Immature natural killer cell (primary cell): ENCODE measurements around the gene RNF19B. TPM values are rescaled to one million over a fixed set of nuclear protein-coding genes. Genes with fewer than 3 reads are reported as not detected.

Experiments
- DNase-seq, 3 donors: peaks; one replicate each; pipeline ENCODE4 v3.0.0; 2022; ENCODE audit warnings: mixed read lengths in 1 of 3
- H3K27ac Mint-ChIP-seq, 6 donors: one replicate each; pipeline ENCODE4 v1.8.0; 2020; ENCODE audit warnings: mixed read lengths in 6 of 6, mild to moderate bottlenecking in 5 of 6, inconsistent platforms in 4 of 6, moderate library complexity in 3 of 6
- H3K27me3 Mint-ChIP-seq, 3 donors: one replicate each; pipeline ENCODE4 v1.8.0; 2020 to 2021; ENCODE audit warnings: low read depth in 3 of 3, mild to moderate bottlenecking in 3 of 3, mixed read lengths in 3 of 3, moderate library complexity in 3 of 3, inconsistent platforms in 1 of 3
- H3K36me3 Mint-ChIP-seq, 3 donors: one replicate each; pipeline ENCODE4 v1.8.0; 2020; ENCODE audit warnings: mixed read lengths in 3 of 3, inconsistent platforms in 2 of 3, mild to moderate bottlenecking in 2 of 3
- H3K4me1 Mint-ChIP-seq, 2 donors: one replicate each; pipeline ENCODE4 v1.8.0; 2020; ENCODE audit warnings: inconsistent platforms in 2 of 2, mild to moderate bottlenecking in 2 of 2, mixed read lengths in 2 of 2, moderate library complexity in 1 of 2
- H3K4me3 Mint-ChIP-seq, 5 donors: one replicate each; pipeline ENCODE4 v1.8.0; 2020; ENCODE audit warnings: mild to moderate bottlenecking in 5 of 5, mixed read lengths in 5 of 5, inconsistent platforms in 3 of 5, moderate library complexity in 3 of 5
- H3K9me3 Mint-ChIP-seq, 6 donors: one replicate each; pipeline ENCODE4 v1.8.0; 2020; ENCODE audit warnings: mild to moderate bottlenecking in 6 of 6, mixed read lengths in 6 of 6, inconsistent platforms in 4 of 6, moderate library complexity in 3 of 6
- polyA plus RNA-seq, 3 donors: library from polyadenylated mRNA; unstranded; fragments of 300-500 nt; fragmentation: Illumina TruSeq; gene quantifications; one replicate each; pipeline ENCODE4 v1.2.3, GENCODE V29; 2021

RNF19B gene
- polyA plus RNA-seq, 3 donors from 2014 or later: 1.0 to 3.2 (median 2.8) TPM

DNA sequence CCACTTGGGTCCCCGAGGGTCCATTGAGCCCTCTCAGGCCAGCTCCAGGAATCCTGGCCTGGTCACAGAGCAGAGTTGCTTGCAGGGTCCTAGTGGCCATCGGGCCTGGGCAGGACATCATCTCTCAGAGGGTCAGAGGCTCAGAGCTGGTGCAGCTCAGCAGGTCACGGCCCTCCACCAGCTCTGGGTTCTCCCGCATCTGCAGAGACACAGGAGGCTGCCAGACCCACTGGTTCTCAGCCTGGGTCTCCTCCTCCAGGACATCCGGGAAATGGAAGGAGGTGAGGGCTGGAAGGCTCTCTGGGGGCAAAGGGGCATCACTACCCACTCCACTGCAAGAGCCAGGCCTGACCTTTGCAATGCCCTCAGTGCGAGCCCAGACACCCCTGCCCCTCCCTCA, 69.9 kb downstream of the RNF19B start:
- peaks cover 12 to 24% (median 14%) of the 10 kb centered on the region in 3 donors for H3K27me3 Mint-ChIP-seq
- H3K4me3 Mint-ChIP-seq: no peak overlapping the region
- peaks cover 7 to 10% of the 10 kb centered on the region in 2 donors for H3K4me1 Mint-ChIP-seq
- no peaks in the 10 kb centered on the region for H3K36me3 Mint-ChIP-seq
- no peak for DNase-seq
- no peak overlapping the region for H3K27ac Mint-ChIP-seq
- H3K9me3 Mint-ChIP-seq: no peaks in the 10 kb centered on the region

DNA sequence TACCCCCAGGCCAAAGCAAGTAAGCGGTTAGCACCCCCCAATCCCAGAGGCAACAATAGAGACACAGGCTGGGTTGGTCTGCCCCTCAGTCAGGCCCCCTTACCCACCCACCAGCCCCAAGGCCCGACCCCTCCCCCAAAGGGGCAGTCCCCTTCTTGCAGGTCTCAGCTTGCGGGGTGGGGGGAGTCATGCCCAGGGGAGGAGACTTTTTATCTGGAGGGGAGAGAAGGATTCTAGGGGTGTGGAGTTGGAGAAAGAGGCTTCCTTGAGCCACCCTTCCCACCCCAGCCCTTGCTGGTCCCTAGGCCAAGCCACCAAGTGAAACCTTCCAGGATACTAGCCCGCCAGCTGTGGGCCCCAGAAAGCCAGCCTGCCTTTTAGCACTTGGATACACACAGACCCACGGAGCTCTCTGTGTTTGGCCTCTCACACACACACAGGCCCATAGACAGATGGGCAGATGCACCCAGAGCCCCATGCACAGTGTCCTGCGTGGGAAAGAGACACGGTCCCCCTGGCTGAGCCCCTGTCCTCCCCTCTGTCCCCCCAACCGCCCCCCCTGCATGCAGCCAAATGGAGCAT, 70.5 kb downstream of the RNF19B start:
- no peaks in the 10 kb centered on the region for H3K9me3 Mint-ChIP-seq
- no peak for DNase-seq
- H3K27ac Mint-ChIP-seq: no peak overlapping the region
- H3K36me3 Mint-ChIP-seq: no peaks in the 10 kb centered on the region
- peaks cover 12 to 29% (median 14%) of the 10 kb centered on the region in 3 donors for H3K27me3 Mint-ChIP-seq
- H3K4me3 Mint-ChIP-seq: peak overlapping the region in 3 of 5 donors; percentile 58 to 74 (median 63)
- H3K4me1 Mint-ChIP-seq: peaks cover 7 to 10% of the 10 kb centered on the region in 2 donors

DNA sequence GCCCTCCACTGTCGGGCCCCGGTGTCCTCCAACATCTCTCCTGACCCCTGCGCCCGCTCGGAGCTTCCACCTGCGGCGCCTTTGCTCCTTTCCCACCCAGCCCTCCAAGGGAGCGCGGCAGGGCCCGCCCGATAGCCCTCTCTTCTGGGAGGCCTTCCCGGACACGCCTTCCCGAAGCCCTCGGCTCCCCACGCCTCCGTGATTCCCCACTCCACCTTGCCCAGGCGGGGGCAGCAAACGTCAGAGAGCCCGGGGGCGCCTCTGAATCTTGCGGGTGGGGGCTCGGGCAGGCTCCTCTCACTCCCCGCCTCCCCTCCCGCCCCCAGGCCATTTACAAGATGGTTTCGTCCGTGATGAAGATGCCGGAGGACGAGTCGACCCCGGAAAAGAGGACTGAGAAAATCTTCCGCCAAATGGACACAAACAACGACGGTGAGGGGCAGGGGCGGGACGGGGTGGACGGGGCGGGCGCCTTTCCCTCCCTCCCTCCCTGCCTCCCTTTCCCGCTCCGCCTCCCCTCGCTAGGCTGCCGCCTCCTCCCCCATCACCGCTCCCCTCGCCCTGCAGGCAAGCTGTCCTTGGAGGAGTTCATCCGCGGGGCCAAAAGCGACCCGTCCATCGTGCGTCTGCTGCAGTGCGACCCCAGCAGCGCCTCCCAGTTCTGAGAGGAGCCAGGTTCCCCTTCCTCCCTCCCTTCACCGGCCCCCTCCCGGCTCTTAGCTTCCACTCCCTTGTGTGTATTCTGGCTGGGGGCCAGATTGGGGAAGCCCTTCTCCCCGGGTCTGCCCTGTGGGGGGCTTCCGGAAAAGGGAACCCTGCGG, 71.2 kb downstream of the RNF19B start:
- no peaks in the 10 kb centered on the region for H3K36me3 Mint-ChIP-seq
- no peak overlapping the region for H3K27ac Mint-ChIP-seq
- no peak for DNase-seq
- H3K4me3 Mint-ChIP-seq: peak overlapping the region; percentile 38 to 74 (median 58)
- no peaks in the 10 kb centered on the region for H3K9me3 Mint-ChIP-seq
- H3K4me1 Mint-ChIP-seq: peaks cover 7 to 10% of the 10 kb centered on the region in 2 donors
- peaks cover 12 to 29% (median 17%) of the 10 kb centered on the region in 3 donors for H3K27me3 Mint-ChIP-seq

DNA sequence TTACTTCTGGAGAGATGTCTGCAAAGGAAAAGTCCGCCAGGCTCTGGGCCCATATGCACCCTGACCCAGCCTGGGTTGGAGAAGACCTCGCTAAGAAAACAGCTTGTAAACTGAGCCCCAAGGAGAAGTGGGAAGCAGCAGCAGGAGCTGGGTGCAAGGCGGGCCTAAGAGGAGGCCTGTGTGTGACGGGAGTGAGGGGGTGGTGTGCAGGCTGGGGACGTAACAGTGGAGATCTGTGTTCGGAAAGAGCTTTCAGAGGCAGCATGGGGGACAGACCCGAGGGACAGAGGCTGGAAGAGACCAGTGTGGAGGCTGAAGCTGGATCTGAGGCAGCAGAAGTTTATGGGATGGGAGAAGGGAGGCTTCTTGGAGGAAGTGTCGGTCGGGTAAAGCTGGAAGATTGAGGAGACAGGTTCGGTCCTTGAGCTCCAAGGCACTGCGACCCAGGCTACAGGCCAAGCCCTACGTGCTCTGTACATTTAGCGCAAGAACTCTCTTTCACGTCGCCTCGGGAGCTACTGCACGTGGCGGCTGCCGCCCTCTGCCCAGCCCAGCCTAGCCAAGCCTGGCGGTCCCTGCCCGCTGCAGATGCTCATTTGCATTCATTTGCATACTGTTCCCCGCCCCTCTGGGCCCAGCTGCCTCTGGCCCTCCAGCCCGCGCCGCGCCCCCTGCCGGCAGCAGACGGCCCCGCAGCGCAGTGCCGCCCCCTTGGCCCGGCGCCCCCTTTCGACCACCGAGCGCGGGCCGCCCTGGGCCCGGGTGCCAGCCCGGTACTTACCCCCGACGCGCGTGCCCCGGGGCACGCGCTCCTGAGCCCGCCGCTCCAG, 72.0 kb downstream of the RNF19B start:
- Mint-ChIP-seq H3K27ac (no peak overlapping the region), H3K9me3 (no peaks in the 10 kb centered on the region), H3K4me3 (peak overlapping the region; percentile 50 to 79 (median 67)), H3K4me1 (peaks cover 7 to 10% of the 10 kb centered on the region in 2 donors), H3K36me3 (no peaks in the 10 kb centered on the region), H3K27me3 (peaks cover 16 to 29% (median 25%) of the 10 kb centered on the region in 3 donors)
- DNase-seq: peak; percentile 26 to 39 (median 28)

DNA sequence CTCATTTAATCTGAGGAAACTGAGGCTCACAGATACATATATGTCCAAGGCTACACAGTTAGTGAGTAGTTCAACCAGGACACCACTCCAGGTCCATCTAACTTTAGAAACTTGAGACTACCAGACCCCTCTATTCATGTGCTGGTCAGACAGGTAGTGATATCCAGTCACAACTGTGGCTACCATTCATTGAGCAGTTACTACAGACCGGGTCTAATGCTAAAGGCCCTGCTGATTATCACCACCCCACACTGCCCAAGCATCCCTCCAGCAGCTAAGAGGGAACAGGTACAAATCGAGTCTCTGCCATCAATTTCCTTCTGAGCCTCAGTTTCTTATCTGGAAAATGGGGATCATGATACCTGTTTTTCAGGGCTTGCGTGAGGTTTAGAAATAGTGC, 73.0 kb downstream of the RNF19B start:
- H3K36me3 Mint-ChIP-seq: no peaks in the 10 kb centered on the region
- peaks cover 9 to 10% of the 10 kb centered on the region in 2 donors for H3K4me1 Mint-ChIP-seq
- H3K27ac Mint-ChIP-seq: no peak overlapping the region
- no peaks in the 10 kb centered on the region for H3K9me3 Mint-ChIP-seq
- peak overlapping the region in 4 of 5 donors; percentile 54 to 79 (median 62) for H3K4me3 Mint-ChIP-seq
- H3K27me3 Mint-ChIP-seq: peaks cover 18 to 30% (median 22%) of the 10 kb centered on the region in 3 donors
- DNase-seq: no peak

DNA sequence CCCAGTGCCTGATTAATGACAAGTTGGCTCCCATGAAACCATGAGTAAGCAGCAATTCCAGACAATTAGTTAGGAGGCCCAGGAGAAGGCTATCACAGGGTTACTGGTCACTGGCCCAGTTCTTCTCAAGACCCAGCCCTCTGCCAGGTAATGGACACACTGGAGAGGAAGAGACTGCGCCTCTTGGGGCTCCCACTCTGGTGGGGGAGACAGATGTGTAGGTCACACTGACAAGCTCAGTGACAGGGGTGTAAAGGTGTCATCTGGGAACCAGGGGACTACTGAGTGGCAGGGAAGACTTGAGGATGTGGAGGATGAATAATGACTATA, 73.4 kb downstream of the RNF19B start:
- peaks cover 9 to 10% of the 10 kb centered on the region in 2 donors for H3K4me1 Mint-ChIP-seq
- no peaks in the 10 kb centered on the region for H3K36me3 Mint-ChIP-seq
- DNase-seq: no peak
- H3K27ac Mint-ChIP-seq: no peak overlapping the region
- H3K9me3 Mint-ChIP-seq: no peaks in the 10 kb centered on the region
- H3K27me3 Mint-ChIP-seq: peaks cover 18 to 30% (median 22%) of the 10 kb centered on the region in 3 donors
- H3K4me3 Mint-ChIP-seq: peak overlapping the region in 2 of 5 donors; percentile 29 to 33

DNA sequence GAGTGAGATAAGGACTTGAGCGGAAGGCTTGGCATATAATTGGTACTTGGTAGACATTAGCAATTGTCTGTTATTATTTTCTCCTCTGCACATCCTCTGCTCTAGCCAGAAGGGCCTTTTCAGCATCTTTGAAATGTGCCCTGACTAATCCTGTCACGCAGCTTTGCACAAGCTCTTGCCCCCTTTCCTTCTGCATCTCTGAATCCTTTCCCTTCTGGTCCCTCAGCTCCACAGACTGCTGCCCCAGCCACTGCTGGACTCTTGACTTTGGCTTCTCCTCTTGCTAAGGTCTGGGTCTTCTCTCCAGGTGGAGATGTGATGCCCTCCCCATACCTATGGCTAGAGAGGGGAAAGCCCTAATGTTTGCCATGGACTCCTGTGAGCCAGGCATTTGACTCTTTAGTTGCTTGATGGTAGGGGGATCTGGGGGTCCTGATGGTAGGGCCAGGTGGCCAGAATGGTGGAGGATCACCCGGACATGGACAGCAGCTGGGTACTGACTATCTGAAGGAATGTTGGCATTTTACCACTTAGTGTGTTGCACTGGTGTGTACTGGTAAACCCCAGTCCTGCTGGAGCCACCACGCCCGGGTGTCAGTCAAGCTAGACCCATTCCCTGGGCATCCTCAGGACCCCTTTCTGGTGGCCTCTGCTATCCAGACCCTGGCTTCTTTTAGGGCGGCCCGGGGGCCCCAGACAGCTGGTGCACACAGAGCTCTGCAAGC, 73.9 kb downstream of the RNF19B start:
- Mint-ChIP-seq H3K36me3 (no peaks in the 10 kb centered on the region), H3K27me3 (peaks cover 14 to 30% (median 22%) of the 10 kb centered on the region in 3 donors), H3K4me1 (peaks cover 9 to 10% of the 10 kb centered on the region in 2 donors), H3K9me3 (no peaks in the 10 kb centered on the region), H3K27ac (no peak overlapping the region), H3K4me3 (peak overlapping the region in 1 of 5 donors; percentile 33)
- no peak for DNase-seq

DNA sequence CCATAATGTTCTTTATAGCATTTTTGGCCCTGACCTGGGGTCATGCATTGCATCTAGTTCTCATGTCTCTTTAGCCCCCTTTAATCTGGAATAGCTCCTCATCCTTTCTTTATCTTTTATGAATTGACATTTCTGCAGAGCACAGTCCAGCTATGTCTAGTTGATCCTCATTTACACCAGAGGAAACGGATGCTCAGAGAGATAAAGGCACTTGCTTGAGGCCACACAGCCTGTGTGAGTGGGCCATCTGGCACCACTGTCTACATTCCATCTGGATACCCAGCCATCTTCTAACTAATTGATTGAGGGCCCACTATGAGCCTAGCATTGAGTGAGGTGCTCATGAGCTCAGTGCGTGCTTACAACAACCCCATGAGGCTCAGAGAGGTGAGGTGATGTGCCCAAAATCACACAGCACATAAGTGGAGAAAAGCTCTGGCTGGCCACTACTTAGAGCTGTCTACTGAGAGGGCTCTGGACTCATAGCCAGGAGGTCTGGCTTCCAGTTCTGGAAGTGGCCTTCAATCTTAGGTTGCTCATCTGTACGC, 74.8 kb downstream of the RNF19B start:
- Mint-ChIP-seq H3K9me3 (no peaks in the 10 kb centered on the region), H3K4me3 (no peak overlapping the region), H3K27ac (no peak overlapping the region), H3K4me1 (peaks cover 10 to 11% of the 10 kb centered on the region in 2 donors), H3K36me3 (no peaks in the 10 kb centered on the region), H3K27me3 (peaks cover 14 to 33% (median 22%) of the 10 kb centered on the region in 3 donors)
- no peak for DNase-seq

DNA sequence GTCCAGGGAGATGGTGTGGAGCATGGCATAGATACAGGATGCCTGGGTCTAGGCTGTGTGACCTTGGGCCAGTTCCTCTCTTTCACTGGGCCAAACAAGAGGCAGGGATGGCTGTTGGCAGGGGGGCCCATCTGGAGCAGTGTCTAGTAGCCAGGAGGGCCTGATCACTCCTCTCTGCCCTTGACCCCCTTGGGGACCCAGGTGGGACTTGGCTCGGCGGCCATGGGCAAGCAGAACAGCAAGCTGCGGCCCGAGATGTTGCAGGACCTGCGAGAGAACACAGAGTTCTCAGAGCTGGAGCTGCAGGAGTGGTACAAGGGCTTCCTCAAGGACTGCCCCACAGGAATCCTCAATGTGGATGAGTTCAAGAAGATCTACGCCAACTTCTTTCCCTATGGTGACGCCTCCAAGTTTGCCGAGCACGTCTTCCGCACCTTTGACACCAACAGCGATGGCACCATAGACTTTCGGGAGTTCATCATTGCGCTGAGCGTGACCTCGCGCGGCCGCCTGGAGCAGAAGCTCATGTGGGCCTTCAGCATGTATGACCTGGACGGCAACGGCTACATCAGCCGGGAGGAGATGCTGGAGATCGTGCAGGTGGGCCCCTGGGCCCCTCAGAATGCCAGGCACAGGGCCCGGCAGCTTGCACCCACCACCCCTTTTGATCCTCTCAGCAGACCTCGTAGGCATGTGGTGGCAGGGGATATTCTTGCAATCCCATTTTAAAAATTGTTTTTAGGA, 75.8 kb downstream of the RNF19B start:
- Mint-ChIP-seq H3K9me3 (no peaks in the 10 kb centered on the region), H3K4me1 (peaks cover 10 to 11% of the 10 kb centered on the region in 2 donors), H3K27ac (no peak overlapping the region), H3K27me3 (peaks cover 14 to 33% (median 23%) of the 10 kb centered on the region in 3 donors), H3K36me3 (no peaks in the 10 kb centered on the region), H3K4me3 (no peak overlapping the region)
- DNase-seq: no peak

DNA sequence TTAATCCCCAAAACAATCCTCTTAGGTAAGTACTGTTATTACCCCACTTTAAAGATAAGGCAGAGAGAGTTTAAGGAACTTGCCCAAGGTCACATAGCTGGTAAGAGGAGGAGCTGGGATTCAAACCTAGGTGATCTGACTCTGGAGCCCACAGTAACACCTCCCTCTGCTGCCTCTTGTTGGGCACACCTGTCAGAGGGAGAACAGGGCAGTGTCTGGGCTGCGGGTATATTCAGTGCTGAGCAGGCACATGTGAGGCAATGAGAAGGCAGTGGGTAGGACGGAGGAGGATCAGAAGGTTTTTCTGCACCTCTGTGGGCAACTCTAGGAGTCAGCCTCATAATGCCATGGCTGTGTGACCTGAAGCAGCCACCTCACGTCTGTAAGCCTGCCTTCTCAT, 76.5 kb downstream of the RNF19B start:
- Mint-ChIP-seq H3K36me3 (no peaks in the 10 kb centered on the region), H3K9me3 (no peaks in the 10 kb centered on the region), H3K4me1 (peaks cover 10 to 11% of the 10 kb centered on the region in 2 donors), H3K4me3 (no peak overlapping the region), H3K27me3 (peaks cover 14 to 30% (median 26%) of the 10 kb centered on the region in 3 donors), H3K27ac (no peak overlapping the region)
- DNase-seq: no peak

DNA sequence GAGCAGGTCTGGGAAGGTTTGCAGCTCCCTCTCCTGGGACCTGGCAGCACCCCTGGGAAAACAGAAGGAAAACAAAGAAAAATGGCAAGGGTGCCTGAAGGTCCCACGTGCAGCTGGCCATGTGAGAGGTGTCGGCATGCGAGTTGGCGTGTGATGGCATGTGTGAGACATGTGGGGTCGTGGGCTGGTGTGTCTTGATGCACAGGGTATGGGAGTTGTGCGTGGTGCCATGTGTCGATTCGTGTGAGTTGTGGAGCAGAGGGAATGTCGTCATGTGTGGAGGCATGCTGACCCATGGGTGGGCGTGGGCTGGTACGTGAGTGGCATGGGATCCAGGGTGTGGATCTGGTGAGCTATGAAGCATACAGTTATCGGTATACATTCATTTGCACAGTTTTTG, 77.0 kb downstream of the RNF19B start:
- H3K27me3 Mint-ChIP-seq: peaks cover 13 to 28% (median 25%) of the 10 kb centered on the region in 3 donors
- H3K4me3 Mint-ChIP-seq: no peak overlapping the region
- no peaks in the 10 kb centered on the region for H3K36me3 Mint-ChIP-seq
- H3K27ac Mint-ChIP-seq: no peak overlapping the region
- H3K4me1 Mint-ChIP-seq: peaks cover 9 to 11% of the 10 kb centered on the region in 2 donors
- DNase-seq: no peak
- no peaks in the 10 kb centered on the region for H3K9me3 Mint-ChIP-seq

DNA sequence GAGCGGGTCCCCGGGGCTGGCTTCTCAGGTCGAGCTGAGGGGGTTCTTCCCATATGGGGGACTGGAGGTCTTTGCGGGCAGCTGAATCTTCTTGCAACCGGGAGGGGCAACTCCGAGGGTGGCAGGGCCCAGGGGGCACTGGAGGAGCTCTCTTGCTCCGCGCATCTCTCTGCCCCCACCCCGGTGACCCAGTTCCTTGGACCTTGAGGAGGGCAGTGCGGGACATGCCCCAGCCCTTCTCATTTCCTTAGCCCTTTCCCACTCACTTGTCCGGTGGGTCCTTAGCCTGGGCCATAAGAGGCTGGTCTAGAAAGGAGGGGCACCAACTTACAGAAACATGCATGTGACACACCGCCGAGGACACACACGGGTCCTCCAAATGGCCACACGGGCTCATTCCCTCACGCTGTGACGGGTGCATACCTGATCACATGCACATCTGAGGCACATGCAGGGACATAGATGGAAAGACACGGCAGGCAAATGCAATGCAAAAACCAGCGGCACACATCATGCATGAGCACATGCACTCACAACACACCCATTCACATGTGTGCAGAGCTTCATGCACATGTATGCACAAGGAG, 77.7 kb downstream of the RNF19B start:
- H3K36me3 Mint-ChIP-seq: no peaks in the 10 kb centered on the region
- H3K27me3 Mint-ChIP-seq: peaks cover 7 to 21% (median 21%) of the 10 kb centered on the region in 3 donors
- no peak for DNase-seq
- H3K27ac Mint-ChIP-seq: no peak overlapping the region
- H3K4me1 Mint-ChIP-seq: peaks cover 2 to 5% of the 10 kb centered on the region in 2 donors
- no peak overlapping the region for H3K4me3 Mint-ChIP-seq
- H3K9me3 Mint-ChIP-seq: no peaks in the 10 kb centered on the region
